Measurements from ENCODE around the gene PKN1.

DNA sequence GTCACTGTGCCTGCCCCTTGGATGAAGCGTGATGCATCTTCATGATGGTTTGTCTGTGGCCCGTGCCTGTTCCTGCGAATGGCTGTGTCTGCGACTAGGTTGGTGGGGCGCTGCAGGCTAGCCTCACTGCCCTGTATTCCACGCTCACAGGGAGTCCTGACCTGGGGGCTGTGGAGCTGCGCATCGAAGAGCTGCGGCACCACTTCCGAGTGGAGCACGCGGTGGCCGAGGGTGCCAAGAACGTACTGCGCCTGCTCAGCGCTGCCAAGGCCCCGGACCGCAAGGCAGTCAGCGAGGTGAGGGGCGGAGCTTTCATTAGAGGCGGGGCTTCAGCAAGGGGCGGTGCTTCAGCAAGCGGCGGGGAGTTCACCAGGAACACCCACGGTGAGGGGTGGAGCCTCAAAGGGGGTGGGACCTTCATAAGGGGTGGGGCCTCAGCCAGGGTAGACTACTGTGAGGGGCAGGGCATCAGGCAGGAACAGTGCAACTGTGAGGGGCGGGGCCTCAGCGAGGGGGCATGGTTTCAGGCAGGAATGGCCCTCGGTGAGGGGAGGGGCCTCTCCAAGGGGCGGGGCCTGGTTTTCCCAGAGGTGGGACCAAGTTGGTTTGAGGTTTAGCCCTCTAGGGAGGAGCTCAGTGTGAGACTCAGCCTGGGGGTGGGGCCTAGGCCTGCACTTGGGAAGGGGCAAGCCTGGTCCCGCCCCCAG is 17.2 kb downstream of the PKN1 start:
- TF ChIP-seq, protein P1, sequence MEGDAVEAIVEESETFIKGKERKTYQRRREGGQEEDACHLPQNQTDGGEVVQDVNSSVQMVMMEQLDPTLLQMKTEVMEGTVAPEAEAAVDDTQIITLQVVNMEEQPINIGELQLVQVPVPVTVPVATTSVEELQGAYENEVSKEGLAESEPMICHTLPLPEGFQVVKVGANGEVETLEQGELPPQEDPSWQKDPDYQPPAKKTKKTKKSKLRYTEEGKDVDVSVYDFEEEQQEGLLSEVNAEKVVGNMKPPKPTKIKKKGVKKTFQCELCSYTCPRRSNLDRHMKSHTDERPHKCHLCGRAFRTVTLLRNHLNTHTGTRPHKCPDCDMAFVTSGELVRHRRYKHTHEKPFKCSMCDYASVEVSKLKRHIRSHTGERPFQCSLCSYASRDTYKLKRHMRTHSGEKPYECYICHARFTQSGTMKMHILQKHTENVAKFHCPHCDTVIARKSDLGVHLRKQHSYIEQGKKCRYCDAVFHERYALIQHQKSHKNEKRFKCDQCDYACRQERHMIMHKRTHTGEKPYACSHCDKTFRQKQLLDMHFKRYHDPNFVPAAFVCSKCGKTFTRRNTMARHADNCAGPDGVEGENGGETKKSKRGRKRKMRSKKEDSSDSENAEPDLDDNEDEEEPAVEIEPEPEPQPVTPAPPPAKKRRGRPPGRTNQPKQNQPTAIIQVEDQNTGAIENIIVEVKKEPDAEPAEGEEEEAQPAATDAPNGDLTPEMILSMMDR (IDR thresholded peaks at IDR 0.05): no peak
- no peak for TF ChIP-seq POLR2A (IDR thresholded peaks at IDR 0.05)
